Measurements from ENCODE around the gene PRSS3.
"Not testable (repeated sequence)": the region's sequence is repeated elsewhere in the genome, so short reads cannot be mapped to it uniquely, and the experiment has no call there.

DNA sequence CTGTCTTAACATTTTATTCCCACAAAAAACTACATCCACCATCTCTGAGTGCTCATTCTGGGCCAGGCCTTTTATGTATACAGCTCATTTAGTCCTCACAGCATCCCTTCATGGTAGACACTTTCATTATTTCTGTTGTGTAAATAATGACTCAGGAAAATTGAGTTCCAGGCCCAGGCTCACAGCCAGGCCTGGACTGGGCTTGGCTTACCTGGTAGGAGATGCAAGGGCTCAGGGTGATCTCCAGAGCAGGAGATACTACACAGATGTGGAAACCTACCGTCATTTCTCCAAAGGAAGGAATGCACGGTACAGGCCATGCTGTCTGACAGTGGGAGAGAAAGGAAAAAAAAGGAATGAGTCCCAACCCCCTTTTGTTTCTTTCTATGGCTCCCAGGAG is 11.8 kb downstream of the PRSS3 start:
- TF ChIP-seq GTF2I (CRISPR knock-in tag; conservative IDR thresholded peaks at IDR 0.05); TCF7 (CRISPR knock-in tag; IDR thresholded peaks at IDR 0.05; ENCODE audit: low read depth): not testable (repeated sequence)
- TF ChIP-seq, protein P1, sequence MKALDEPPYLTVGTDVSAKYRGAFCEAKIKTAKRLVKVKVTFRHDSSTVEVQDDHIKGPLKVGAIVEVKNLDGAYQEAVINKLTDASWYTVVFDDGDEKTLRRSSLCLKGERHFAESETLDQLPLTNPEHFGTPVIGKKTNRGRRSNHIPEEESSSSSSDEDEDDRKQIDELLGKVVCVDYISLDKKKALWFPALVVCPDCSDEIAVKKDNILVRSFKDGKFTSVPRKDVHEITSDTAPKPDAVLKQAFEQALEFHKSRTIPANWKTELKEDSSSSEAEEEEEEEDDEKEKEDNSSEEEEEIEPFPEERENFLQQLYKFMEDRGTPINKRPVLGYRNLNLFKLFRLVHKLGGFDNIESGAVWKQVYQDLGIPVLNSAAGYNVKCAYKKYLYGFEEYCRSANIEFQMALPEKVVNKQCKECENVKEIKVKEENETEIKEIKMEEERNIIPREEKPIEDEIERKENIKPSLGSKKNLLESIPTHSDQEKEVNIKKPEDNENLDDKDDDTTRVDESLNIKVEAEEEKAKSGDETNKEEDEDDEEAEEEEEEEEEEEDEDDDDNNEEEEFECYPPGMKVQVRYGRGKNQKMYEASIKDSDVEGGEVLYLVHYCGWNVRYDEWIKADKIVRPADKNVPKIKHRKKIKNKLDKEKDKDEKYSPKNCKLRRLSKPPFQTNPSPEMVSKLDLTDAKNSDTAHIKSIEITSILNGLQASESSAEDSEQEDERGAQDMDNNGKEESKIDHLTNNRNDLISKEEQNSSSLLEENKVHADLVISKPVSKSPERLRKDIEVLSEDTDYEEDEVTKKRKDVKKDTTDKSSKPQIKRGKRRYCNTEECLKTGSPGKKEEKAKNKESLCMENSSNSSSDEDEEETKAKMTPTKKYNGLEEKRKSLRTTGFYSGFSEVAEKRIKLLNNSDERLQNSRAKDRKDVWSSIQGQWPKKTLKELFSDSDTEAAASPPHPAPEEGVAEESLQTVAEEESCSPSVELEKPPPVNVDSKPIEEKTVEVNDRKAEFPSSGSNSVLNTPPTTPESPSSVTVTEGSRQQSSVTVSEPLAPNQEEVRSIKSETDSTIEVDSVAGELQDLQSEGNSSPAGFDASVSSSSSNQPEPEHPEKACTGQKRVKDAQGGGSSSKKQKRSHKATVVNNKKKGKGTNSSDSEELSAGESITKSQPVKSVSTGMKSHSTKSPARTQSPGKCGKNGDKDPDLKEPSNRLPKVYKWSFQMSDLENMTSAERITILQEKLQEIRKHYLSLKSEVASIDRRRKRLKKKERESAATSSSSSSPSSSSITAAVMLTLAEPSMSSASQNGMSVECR (CRISPR knock-in tag; IDR thresholded peaks at IDR 0.05; ENCODE audit: borderline replicate concordance): not testable (repeated sequence)
- TF ChIP-seq, protein P2, sequence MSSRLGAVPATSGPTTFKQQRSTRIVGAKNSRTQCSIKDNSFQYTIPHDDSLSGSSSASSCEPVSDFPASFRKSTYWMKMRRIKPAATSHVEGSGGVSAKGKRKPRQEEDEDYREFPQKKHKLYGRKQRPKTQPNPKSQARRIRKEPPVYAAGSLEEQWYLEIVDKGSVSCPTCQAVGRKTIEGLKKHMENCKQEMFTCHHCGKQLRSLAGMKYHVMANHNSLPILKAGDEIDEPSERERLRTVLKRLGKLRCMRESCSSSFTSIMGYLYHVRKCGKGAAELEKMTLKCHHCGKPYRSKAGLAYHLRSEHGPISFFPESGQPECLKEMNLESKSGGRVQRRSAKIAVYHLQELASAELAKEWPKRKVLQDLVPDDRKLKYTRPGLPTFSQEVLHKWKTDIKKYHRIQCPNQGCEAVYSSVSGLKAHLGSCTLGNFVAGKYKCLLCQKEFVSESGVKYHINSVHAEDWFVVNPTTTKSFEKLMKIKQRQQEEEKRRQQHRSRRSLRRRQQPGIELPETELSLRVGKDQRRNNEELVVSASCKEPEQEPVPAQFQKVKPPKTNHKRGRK (CRISPR knock-in tag; IDR thresholded peaks at IDR 0.05; ENCODE audit: borderline replicate concordance): not testable (repeated sequence)

Data from WTC11 (cell line).